ENCODE results near the gene PITX1. TPM values are rescaled to one million over a fixed set of nuclear protein-coding genes. Genes with fewer than 3 reads are reported as not detected.

PITX1 gene
- total and polyA plus RNA-seq, 2 of the 13 experiments (the other 11 are each of a cell fraction or from before 2014, with no cell fraction given): 11.7 to 20.2 TPM

DNA sequence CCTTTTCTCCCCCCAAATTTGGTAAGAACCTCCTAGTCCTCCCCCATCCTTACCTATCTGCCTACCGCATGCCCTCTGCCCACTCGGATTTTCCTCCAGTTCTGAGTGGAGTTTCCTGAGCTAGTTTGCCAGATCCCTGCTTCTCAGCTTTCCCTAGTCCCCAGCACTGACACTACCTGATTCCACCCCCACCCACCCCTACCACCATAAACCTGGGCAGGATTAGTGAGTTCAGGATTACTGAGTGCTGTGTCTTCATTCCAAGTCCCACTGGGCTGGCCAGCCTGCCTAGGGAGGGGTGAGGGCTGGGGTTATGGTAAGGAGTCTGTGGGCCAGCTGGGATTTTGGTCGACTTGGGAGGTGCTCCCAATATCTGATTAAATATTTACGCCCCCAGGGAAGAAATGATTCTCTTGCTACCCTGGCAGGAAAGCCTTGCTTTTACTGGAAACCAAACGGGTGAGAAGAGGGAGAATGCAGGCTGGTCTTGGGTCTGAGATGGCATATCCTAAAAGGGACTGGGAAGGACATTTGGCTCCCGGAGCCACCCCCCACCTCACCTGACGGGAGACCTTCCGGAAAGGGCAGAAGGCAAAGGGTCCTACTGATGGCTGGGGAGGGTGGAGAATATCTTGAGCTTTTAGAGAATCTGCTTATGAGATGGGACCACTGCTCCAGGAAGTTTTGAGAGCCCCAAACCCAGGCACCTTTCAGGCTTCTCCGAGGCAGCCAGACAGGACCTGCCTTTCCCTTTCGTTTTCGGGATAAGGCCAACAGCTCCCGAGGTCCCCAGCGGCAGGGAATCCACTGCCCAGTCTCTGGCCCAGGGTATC lies 3.7 kb downstream of the PITX1 start (continued):
- TF ChIP-seq ZBTB40 (IDR thresholded peaks at IDR 0.05) (no peak), ZBTB40 (CRISPR knock-in tag; IDR thresholded peaks at IDR 0.05) (no peak), TEAD2 (CRISPR knock-in tag; IDR thresholded peaks at IDR 0.05) (no peak), ZFP36 (IDR thresholded peaks at IDR 0.05; ENCODE audit: borderline replicate concordance, low read depth, low read length, partially characterized antibody) (no peak)
